ENCODE data around the gene HEXD.
A peak's percentile ranks its signal among the peaks of the same experiment; 100 is the strongest.
"Not testable (repeated sequence)": the region's sequence is repeated elsewhere in the genome, so short reads cannot be mapped to it uniquely, and the experiment has no call there.

The HEXD gene

GRCh38 chr17:82382220-82382932, 35.8 kb upstream of the HEXD start:
- DNase-seq (ENCODE audit: low spot score) = not testable (repeated sequence)

GRCh38 chr17:82382933-82383255, 35.3 kb upstream of the HEXD start:
- no peak for DNase-seq (ENCODE audit: low spot score)

GRCh38 chr17:82383411-82383810, 34.7 kb upstream of the HEXD start:
- no peak for DNase-seq (ENCODE audit: low spot score)

- DNase-seq (ENCODE audit: low spot score) = no peak
These were observed 34.0 kb upstream of the HEXD start for GRCh38 chr17:82384051-82384729.

- peak; percentile 61 for DNase-seq (ENCODE audit: low spot score)
These were observed 33.2 kb upstream of the HEXD start for GRCh38 chr17:82384730-82385481.

- DNase-seq (ENCODE audit: low spot score) = no peak
These were observed 32.4 kb upstream of the HEXD start for GRCh38 chr17:82385559-82386254.

GRCh38 chr17:82386255-82386831, 31.8 kb upstream of the HEXD start:
- DNase-seq (ENCODE audit: low spot score) = no peak

GRCh38 chr17:82386881-82387704, 31.1 kb upstream of the HEXD start:
- DNase-seq (ENCODE audit: low spot score) = no peak

- no peak for DNase-seq (ENCODE audit: low spot score)
These were observed 30.4 kb upstream of the HEXD start for GRCh38 chr17:82387705-82388106.

GRCh38 chr17:82388223-82388921, 29.8 kb upstream of the HEXD start:
- DNase-seq (ENCODE audit: low spot score) = no peak

- no peak for DNase-seq (ENCODE audit: low spot score)
These were observed 29.2 kb upstream of the HEXD start for GRCh38 chr17:82388922-82389283.

- no peak for DNase-seq (ENCODE audit: low spot score)
These were observed 28.8 kb upstream of the HEXD start for GRCh38 chr17:82389379-82389778.

GRCh38 chr17:82390015-82390859, 27.9 kb upstream of the HEXD start:
- DNase-seq (ENCODE audit: low spot score) = no peak

- no peak for DNase-seq (ENCODE audit: low spot score)
These were observed 27.2 kb upstream of the HEXD start for GRCh38 chr17:82390860-82391435.

- DNase-seq (ENCODE audit: low spot score) = no peak
These were observed 26.6 kb upstream of the HEXD start for GRCh38 chr17:82391496-82392066.

GRCh38 chr17:82392209-82392920, 25.8 kb upstream of the HEXD start:
- no peak for DNase-seq (ENCODE audit: low spot score)

- DNase-seq (ENCODE audit: low spot score) = no peak
These were observed 25.2 kb upstream of the HEXD start for GRCh38 chr17:82392941-82393340.

GRCh38 chr17:82394278-82394677, 23.9 kb upstream of the HEXD start:
- no peak for DNase-seq (ENCODE audit: low spot score)
